ENCODE data around the gene GTF3C6.
A peak's percentile ranks its signal among the peaks of the same experiment; 100 is the strongest.
"Not testable (repeated sequence)": the region's sequence is repeated elsewhere in the genome, so short reads cannot be mapped to it uniquely, and the experiment has no call there.

GTF3C6 gene

DNA sequence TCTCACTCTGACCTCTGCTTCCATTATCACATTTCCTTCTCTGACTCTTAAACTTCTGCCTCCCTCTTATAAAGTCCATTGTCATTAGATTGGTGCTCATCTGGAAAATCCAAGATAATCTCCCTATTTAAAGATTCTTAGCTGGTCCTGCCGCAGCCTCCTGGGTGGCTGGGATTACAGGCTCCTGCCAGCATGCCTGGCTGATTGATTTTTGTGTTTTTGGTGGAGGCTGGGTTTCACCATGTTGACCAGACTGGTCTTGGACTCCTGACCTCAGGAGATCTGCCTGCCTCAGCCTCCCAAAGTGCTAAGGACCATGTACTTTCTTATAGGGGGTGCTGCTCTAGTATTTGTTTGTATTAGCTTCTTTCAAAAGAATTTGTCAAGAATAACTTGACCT, 18.1 kb downstream of the GTF3C6 start:
- H3K4me3 ChIP-seq (ENCODE audit: low read depth, low read length): no peak overlapping the region

DNA sequence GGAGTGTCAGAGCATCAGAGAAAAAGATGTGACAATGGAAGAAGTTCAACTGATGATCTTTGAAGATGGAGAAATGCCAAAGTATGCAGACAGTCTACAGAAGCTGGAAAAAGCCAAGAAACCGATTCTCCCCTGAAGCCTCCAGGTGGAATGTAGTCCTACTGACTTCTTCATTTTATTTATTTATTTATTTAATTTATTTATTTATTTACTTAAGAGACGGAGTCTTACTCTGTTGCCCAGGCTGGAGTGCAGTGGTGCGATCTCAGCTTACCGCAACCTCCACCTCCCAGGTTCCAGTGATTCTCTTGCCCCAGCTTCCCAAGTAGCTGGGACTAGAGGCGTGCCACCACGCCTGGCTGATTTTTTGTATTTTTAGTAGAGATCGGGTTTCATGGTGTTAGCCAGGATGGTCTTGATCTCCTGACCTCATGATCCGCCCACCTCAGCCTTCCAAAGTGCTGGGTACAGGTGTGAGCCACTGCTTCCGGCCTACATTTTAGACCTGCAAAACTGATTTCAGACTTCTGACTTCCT, 21.1 kb downstream of the GTF3C6 start:
- no peak overlapping the region for H3K4me3 ChIP-seq (ENCODE audit: low read depth, low read length)

DNA sequence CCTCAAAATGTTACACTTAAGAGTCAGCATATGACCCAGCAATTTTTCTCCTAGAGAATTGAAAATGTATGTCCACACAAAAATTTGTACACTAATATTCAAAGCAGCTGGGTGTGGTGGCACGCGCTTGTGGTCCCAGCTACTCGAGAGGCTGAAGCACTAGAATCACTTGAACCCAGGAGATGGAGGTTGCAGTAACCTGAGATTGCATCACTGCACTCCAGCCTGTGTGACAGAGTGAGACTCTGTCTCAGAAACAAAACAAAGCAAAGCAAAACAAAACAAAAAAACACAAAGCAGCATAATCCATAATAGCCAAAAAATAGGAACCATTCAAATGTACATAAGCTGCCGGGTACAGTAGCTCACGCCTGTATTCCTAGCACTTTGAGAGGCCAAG, 21.7 kb downstream of the GTF3C6 start:
- H3K4me3 ChIP-seq (ENCODE audit: low read depth, low read length): no peak overlapping the region

DNA sequence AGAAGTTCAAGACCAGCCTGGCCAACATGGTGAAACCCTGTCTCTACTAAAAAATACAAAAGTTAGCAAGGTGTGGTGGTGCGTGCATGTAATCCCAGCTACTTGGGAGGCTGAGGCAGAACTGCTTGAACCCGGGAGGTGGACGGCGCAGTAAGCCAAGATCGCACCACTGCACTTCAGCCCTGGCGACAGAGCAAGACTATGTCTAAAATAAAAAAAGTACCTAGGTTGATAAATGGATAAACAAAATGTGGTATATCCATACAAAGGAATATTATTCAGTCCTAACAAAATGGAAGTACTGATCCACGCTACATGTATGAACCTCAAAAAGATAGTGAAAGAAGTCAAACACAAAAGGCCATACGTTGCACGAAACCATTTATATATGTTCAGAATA, 22.1 kb downstream of the GTF3C6 start:
- no peak overlapping the region for H3K4me3 ChIP-seq (ENCODE audit: low read depth, low read length)

DNA sequence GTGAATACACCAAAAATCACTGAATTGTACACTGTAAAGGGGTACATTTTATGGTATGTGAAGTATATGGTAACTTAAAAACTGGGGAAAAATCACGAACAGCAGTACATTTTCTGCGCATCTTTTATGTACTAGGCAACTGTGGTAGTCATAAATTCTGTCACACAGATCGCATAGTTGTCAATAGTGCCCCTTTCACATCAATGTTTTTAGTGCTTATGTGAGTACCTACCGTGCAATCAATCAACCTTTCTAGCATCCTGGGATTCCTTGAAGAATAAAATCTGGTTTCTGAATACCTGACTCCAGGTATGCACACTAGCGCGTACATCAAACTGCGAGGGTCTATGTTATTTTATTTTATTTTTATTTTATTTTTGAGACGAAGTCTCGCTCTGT, 22.7 kb downstream of the GTF3C6 start:
- H3K4me3 ChIP-seq (ENCODE audit: low read depth, low read length): peak overlapping the region; percentile 98

DNA sequence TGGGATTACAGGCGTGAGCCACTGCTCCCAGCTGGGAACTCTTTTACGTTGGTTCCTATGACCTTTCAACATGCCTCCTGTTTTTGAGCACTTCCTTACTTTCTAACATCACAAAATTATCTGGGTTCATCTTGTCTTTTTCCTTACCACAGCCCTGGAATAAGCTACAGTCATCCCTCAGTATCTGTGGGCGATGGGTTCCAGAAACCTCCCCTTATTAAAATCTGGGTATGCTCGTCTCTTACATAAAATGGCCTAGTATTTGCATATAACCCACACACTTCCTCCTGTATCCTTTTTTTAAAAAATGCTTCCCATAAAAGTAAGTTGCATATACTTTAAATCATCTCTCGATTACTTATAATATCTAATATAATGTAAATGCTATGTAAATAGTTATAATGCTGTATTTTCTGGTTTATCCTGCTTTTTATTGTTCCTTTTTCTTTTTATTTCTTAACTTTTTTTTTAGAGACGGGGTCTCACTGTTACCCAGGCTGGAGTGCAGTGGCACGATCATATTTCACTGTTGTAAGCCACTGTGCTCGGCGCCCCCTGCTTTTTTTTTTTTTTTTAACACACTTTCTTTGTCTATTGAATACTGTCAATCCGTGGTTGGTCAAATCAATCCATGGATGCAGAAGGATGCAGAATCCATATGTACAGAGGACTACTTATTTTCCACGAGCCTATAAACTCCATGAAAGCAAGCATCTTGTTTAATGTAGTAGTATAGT, 32.5 kb downstream of the GTF3C6 start:
- H3K4me3 ChIP-seq (ENCODE audit: low read depth, low read length): no peak overlapping the region

DNA sequence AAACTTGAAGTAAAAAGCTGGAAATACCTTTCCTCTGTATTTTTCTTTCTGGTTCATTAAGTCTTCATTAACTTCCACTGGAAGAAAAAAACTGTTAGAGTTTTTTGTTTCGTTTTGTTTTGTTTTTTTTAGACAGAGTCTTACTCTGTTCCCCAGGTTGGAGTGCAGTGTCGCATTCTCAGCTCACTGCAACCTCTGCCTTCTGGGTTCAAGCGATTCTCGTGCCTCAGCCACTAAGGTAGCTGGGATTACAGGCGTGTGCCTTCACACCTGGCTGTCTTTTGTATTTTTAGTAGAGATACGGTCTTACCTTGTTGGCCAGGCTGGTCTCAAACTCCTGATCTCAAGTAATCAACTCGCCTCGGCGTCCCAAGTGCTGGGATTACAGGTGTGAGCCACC, 38.2 kb downstream of the GTF3C6 start:
- no peak overlapping the region for H3K4me3 ChIP-seq (ENCODE audit: low read depth, low read length)

DNA sequence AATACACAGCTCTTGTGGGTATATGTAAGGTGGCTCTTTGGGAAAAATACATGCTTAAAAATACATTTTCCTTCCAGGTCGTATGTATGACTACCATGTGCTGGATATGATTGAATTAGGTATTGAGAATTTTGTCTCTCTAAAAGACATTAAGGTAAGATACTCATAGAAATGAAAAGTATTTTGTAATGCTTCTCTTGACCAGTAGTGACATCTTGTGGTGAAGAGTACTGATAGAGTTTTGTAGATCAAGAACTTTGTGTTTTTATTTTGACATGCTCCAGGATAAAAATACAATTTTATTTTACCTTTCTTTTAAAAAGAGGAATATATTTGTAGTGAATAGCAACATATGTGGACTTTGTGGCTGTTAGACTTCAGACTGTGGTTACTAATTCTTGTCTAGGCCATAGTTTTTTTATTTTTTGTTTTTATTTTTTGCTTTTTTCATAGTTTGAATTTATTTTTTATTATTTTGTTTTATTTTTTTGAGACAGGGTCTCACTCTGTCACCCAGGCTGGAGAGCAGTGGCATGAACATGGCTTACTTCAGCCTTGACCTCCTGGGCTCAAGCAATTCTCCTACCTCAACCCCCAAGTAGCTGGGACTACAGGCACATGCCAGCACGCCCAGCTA, 41.2 kb downstream of the GTF3C6 start:
- no peak overlapping the region for H3K4me3 ChIP-seq (ENCODE audit: low read depth, low read length)

DNA sequence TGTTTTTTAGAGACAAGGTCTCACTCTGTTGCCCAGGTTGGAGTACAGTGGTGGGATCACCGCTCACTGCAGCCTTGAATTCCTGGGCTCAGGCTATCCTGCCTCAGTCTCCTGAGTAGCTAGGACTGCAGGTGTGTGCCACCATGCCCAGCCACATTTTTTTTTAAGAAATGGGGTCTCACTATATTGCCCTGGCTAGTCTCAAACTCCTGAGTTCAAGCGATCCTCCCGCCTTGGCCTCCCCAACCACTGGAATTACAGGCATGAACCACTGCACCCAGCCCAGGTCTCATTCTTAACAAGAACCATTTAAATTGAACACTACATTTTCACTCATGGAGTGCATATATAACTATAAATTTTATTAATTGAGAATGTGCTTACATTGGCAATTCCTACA, 43.8 kb downstream of the GTF3C6 start:
- H3K4me3 ChIP-seq (ENCODE audit: low read depth, low read length): no peak overlapping the region

DNA sequence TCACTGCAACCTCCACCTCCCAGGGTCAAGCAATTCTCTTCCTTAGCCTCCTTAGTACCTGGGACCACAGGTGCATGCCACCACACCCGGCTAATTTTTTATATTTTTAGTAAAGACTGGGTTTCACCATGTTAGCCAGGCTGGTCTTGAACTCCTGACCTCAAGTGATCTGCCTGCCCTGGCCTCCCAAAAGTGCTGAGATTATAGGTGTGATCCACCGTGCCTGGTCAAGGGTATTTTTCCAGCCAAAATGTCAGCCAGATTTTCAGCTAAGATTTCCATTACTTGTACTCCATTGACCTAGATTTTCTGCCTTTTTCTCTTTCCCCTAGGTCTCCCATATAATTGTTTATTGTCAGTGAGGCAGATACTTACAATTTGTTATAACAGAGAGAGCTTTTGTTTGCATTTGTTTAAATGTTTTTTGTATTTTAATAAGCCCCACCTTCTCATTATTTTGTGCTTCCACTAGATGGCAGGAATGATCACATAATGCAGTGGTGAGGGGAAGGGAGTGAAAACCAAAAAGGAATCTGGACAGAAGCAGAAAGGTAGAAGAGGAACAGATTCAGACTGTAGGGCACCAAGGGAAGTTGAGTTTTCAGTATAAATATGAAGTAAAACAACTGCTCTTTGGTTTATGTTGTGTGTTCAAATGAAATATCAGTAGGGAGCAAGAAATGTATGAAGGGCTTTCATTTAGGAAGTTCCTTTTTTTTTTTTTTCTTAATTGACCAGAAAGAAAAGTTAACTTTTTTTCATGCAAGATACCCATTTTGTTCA, 53.0 kb downstream of the GTF3C6 start:
- no peak overlapping the region for H3K4me3 ChIP-seq (ENCODE audit: low read depth, low read length)

DNA sequence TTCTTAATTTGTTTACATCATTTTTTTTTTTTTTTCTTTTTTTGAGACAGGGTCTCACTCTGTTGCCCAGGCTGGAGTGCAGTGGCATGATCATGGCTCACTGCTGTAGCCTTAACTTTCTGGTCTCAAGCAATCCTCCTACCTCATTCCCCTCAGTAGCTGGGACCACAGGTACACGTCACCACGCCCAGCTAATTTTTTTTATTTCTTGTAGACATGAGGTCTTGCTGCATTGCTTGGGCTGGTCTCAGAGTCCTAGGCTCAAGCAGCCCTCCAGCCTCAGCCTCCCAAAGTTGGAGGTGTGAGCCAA, 53.6 kb downstream of the GTF3C6 start:
- H3K4me3 ChIP-seq (ENCODE audit: low read depth, low read length): no peak overlapping the region

DNA sequence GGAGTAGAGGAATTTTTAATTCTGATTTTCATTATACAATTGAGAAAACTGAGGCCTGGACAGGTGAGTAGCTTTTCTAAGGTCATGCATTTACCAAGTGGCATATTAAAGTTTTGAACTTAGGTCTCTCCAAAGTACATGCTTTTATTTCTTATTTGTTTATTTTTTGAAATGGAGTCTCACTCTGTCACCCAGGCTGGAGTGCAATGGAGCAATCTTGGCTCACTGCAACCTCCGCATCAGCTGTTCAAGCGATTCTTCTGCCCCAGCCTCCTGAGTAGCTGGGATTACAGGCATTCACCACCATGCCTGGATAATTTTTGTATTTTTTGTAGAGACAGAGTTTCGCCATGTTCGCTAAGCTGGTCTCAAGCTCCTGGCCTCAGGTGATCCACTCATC, 54.0 kb downstream of the GTF3C6 start:
- not testable (repeated sequence) for H3K4me3 ChIP-seq (ENCODE audit: low read depth, low read length)

DNA sequence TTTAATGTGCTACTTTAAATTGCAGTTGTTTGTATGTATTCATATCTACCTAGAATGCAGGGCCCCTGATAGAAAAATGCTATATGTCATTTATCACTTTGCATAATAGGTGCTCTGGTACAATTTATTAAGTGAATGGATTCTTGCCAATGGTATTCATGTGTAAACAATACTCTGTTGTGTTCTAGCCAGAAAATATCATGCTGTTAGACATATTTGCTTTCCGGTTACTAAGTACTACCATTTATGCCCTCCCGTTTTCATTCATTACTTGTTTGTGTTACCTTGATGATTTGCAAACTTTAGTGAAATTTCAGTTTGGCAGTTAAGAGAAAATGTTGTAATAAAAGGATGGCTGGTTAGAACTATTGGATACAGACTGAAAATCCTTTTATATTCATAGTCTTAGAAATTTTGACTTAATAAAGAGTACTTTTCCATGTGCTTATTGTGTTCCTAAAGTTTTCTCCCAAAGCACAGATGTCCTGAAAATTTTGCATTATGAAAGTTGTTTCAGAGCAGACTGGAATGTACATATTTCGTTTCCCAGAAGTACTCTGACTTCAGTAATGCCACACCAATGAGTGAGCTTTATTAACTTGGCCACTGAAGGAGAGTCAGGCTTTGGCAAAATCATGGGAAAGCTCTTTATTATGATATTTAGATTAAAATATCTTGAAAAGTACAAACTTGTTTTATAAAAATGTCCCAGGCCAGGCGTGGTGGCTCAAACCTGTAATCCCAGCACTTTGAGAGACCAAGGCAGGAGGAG, 54.8 kb downstream of the GTF3C6 start:
- H3K4me3 ChIP-seq (ENCODE audit: low read depth, low read length): no peak overlapping the region

DNA sequence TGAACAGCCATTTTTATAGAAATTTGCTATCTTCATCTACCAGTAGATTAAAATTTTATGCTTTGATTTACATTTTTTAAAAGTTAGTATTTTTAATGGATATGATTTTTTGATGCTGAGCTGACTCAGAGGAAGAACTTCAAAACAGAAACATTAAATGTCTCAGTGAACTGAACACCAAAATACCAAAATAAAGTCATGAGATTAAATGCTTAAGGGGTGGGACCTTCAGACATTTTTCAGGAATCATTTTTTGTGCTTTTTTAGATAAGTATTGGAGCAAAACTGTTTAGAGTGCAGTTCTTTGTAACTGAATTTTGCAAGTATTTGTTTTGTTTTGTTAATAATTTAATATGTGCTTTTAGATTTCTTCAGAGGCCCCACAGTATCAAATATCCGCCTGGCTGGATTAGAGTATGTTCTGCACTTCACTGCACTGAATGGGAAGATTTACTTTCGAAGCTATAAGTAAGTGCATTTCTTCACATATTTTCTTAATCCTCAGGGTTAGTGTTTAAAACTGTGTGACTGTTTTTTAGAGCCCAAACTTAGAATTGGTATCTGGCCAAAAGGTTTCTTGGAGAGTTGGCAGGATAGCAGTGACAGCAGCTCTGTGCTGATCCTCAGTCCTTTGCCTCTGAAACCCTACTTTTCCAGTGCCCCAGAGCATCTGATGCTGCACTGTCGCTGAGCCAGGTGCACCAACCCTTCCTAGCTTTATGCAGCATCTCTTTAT, 57.1 kb downstream of the GTF3C6 start:
- H3K4me3 ChIP-seq (ENCODE audit: low read depth, low read length): no peak overlapping the region

DNA sequence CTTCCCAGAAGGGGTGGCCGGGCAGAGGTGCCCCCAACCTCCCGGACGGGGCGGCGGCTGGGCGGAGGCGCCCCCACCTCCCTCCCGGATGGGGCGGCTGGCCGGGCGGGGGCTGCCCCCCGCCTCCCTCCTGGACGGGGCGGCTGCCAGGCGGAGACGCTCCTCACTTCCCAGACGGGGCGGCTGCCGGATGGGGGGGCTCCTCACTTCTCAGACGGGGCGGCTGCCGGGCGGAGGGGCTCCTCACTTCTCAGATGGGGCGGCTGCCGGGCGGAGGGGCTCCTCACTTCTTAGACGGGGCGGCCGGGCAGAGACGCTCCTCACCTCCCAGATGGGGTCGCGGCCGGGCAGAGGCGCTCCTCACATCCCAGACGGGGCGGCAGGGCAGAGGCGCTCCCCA, 58.7 kb downstream of the GTF3C6 start:
- not testable (repeated sequence) for H3K4me3 ChIP-seq (ENCODE audit: low read depth, low read length)

Data from iPS-11a (cell line).